ENCODE measurements around the gene PTPN13. TPM values are rescaled to one million over a fixed set of nuclear protein-coding genes. Genes with fewer than 3 reads are reported as not detected.
"Not testable (repeated sequence)": the region's sequence is repeated elsewhere in the genome, so short reads cannot be mapped to it uniquely, and the experiment has no call there.

PTPN13 gene
- total and polyA plus RNA-seq, 4 experiments from 2014 or later, result 1.5 to 11.9 (median 7.7) TPM

DNA sequence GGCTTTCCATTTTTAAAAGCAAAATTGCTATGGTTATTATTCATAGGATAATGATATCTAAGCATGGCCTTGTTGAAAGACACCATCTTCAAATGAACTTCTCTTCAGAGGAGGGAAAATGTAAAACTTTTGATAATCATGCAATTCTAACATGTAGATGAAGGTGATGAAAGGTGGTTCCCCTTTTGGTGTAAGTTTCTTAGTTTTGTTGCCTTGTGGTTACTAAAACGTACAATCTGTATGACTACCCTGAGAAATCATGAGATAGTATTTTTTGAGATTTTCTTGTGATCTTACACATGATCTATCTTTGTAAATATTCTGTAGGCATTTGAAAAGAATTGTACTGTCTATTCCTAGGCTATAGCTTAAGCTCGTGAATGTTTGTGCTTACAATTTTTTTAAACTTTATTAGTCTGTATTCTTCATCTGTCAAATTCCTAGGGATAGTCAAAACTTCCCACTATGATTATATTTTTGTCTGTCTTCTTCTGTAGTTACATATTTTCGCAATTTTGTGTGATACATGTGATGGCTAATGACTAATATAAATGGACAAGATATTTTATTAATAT, 47.5 kb downstream of the PTPN13 start:
- Histone ChIP-seq H3K27ac (ENCODE audit: low read depth, low read length) (no peak overlapping the region), H3K27me3 (ENCODE audit: insufficient read depth, low read length) (no peaks in the 10 kb centered on the region), H3K9me3 (ENCODE audit: control insufficient read depth in 1 of 2, low read length in 2 of 2) (no peaks in the 10 kb centered on the region), H3K4me1 (ENCODE audit: insufficient read depth, low read length) (no peaks in the 10 kb centered on the region), H3K4me3 (ENCODE audit: low read length in 2 of 2) (no peak overlapping the region), H3K36me3 (ENCODE audit: insufficient read depth, low read length) (no peaks in the 10 kb centered on the region)
- H3K27me3 Mint-ChIP-seq, result no peaks in the 10 kb centered on the region
- POLR2A ChIA-PET (ENCODE audit: partially characterized antibody), result interaction anchor here (0.6 kb wide), 1 partner anchor 13 kb away, joined by 3 read pairs; no protein-coding TSS in a partner anchor
- peaks cover 0 to 12% of the 10 kb centered on the region in 2 donors for H3K36me3 Mint-ChIP-seq
- CTCF ChIA-PET (ENCODE audit: partially characterized antibody), result interaction anchor here (1.4 kb wide), 1 partner anchor 253 kb away, joined by 3 read pairs; no protein-coding TSS in a partner anchor
- peaks cover 0 to 6% (median under 1%) of the 10 kb centered on the region in 8 donors for H3K9me3 Mint-ChIP-seq
- no peak overlapping the region for H3K4me3 Mint-ChIP-seq
- H3K27ac Mint-ChIP-seq, result peak overlapping the region in 1 of 7 donors; percentile 11
- H3K4me1 Mint-ChIP-seq, result no peaks in the 10 kb centered on the region
- DNase-seq, result no peak
- intact Hi-C loops (cut with micrococcal nuclease), result no loop called here

DNA sequence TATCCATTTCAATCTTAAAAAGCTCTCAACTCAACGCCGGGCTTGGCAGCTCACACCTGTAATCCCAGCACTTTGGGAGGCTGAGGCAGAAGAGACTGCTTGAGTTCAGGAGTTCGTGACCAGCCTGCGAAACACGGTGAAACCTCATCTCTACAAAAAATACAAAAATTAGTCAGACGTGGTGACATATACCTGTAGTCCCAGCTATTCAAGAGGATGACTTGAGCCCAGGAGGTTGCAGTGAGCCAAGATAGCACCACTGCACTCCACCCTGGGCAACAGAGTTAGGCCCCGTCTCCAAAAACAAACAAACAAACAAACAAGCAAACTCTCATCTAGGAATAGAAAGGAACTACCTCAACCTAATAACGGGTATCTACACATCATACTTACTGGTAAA, 50.8 kb downstream of the PTPN13 start:
- peaks cover 2 to 25% of the 10 kb centered on the region in 2 donors for H3K36me3 Mint-ChIP-seq
- peaks cover 2 to 11% (median 3%) of the 10 kb centered on the region in 8 donors for H3K9me3 Mint-ChIP-seq
- no peaks in the 10 kb centered on the region for H3K27me3 ChIP-seq (ENCODE audit: insufficient read depth, low read length)
- CTCF ChIA-PET (ENCODE audit: partially characterized antibody), result no interaction called here
- no peaks in the 10 kb centered on the region for H3K9me3 ChIP-seq (ENCODE audit: control insufficient read depth in 1 of 2, low read length in 2 of 2)
- H3K4me1 Mint-ChIP-seq, result no peaks in the 10 kb centered on the region
- intact Hi-C loops (cut with micrococcal nuclease), result no loop called here
- no peaks in the 10 kb centered on the region for H3K4me1 ChIP-seq (ENCODE audit: insufficient read depth, low read length)
- no peak overlapping the region for H3K4me3 ChIP-seq (ENCODE audit: low read length in 2 of 2)
- no peak overlapping the region for H3K4me3 Mint-ChIP-seq
- no peak overlapping the region for H3K27ac Mint-ChIP-seq
- DNase-seq, result no peak
- H3K36me3 ChIP-seq (ENCODE audit: insufficient read depth, low read length), result no peaks in the 10 kb centered on the region
- H3K27me3 Mint-ChIP-seq, result no peaks in the 10 kb centered on the region
- POLR2A ChIA-PET (ENCODE audit: partially characterized antibody), result interaction anchor here (0.7 kb wide), 1 partner anchor 51 kb away, joined by 4 read pairs; the partner anchor contains the start of gene PTPN13
- no peak overlapping the region for H3K27ac ChIP-seq (ENCODE audit: low read depth, low read length)

DNA sequence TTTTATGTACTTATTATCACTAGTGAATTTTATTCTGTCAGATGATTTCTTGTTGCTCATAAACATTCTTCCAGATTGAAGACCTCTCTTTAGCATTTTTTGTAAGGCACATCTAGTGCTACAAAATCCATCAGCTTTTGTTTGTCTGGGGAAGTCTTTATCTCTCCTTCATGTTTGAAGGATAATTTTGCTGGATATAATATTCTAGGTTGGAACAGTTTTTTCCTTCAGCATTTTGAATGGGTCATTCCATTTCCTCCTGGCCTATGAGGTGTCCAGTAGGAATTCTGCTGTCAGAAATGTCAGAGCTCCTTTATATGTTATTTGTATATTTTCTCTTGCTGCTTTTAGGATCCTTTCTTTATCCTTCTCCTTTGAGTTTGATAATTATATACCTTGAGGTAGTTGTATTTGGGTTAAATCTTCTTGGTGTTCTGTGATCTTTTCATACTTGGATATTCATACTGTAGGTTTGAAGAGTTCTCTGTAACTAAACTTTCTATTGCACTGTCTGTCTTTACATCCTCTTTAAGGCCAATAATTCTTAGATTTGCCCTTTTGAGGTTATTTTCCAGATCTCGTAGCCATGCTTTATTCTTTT, 58.3 kb downstream of the PTPN13 start:
- ChIA-PET POLR2A (ENCODE audit: partially characterized antibody) (no interaction called here), CTCF (ENCODE audit: partially characterized antibody) (no interaction called here)
- Histone ChIP-seq H3K36me3 (ENCODE audit: insufficient read depth, low read length) (no peaks in the 10 kb centered on the region), H3K9me3 (ENCODE audit: control insufficient read depth in 1 of 2, low read length in 2 of 2) (peaks cover 0 to 3% of the 10 kb centered on the region in 2 donors), H3K27me3 (ENCODE audit: insufficient read depth, low read length) (no peaks in the 10 kb centered on the region), H3K27ac (ENCODE audit: low read depth, low read length) (no peak overlapping the region), H3K4me3 (ENCODE audit: low read length in 2 of 2) (no peak overlapping the region), H3K4me1 (ENCODE audit: insufficient read depth, low read length) (no peaks in the 10 kb centered on the region)
- Mint-ChIP-seq H3K27ac (no peak overlapping the region), H3K27me3 (no peaks in the 10 kb centered on the region), H3K9me3 (peaks cover 4 to 61% (median 43%) of the 10 kb centered on the region in 8 donors), H3K36me3 (peaks cover 11 to 40% of the 10 kb centered on the region in 2 donors), H3K4me3 (no peak overlapping the region), H3K4me1 (peaks cover 0 to under 1% (median 0%) of the 10 kb centered on the region in 4 donors)
- intact Hi-C loops (cut with micrococcal nuclease), result no loop called here
- DNase-seq, result no peak

GRCh38 chr4:86653237-86653865, 59.2 kb downstream of the PTPN13 start:
- Mint-ChIP-seq H3K36me3 (peaks cover 11 to 42% of the 10 kb centered on the region in 2 donors), H3K9me3 (peaks cover 2 to 63% (median 45%) of the 10 kb centered on the region in 8 donors), H3K27ac (no peak overlapping the region), H3K27me3 (no peaks in the 10 kb centered on the region), H3K4me3 (no peak overlapping the region), H3K4me1 (peaks cover 0 to 5% (median 1%) of the 10 kb centered on the region in 4 donors)
- ChIA-PET CTCF (ENCODE audit: partially characterized antibody) (no interaction called here), POLR2A (ENCODE audit: partially characterized antibody) (no interaction called here)
- H3K27ac ChIP-seq (ENCODE audit: low read depth, low read length), result no peak overlapping the region
- peaks cover 0 to 3% of the 10 kb centered on the region in 2 donors for H3K9me3 ChIP-seq (ENCODE audit: control insufficient read depth in 1 of 2, low read length in 2 of 2)
- no peak overlapping the region for H3K4me3 ChIP-seq (ENCODE audit: low read length in 2 of 2)
- H3K36me3 ChIP-seq (ENCODE audit: insufficient read depth, low read length), result no peaks in the 10 kb centered on the region
- no peaks in the 10 kb centered on the region for H3K27me3 ChIP-seq (ENCODE audit: insufficient read depth, low read length)
- DNase-seq, result no peak
- H3K4me1 ChIP-seq (ENCODE audit: insufficient read depth, low read length), result no peaks in the 10 kb centered on the region
- intact Hi-C loops (cut with micrococcal nuclease), result no loop called here

GRCh38 chr4:86656781-86657180, 62.7 kb downstream of the PTPN13 start:
- H3K4me3 Mint-ChIP-seq; H3K27me3 ChIP-seq (ENCODE audit: insufficient read depth, low read length); CTCF ChIA-PET (ENCODE audit: partially characterized antibody); H3K36me3 ChIP-seq (ENCODE audit: insufficient read depth, low read length); H3K27ac ChIP-seq (ENCODE audit: low read depth, low read length); H3K27me3 Mint-ChIP-seq; intact Hi-C loops (cut with micrococcal nuclease); H3K4me1 Mint-ChIP-seq; DNase-seq; H3K4me3 ChIP-seq (ENCODE audit: low read length in 2 of 2); H3K4me1 ChIP-seq (ENCODE audit: insufficient read depth, low read length); POLR2A ChIA-PET (ENCODE audit: partially characterized antibody); H3K9me3 ChIP-seq (ENCODE audit: control insufficient read depth in 1 of 2, low read length in 2 of 2): not testable (repeated sequence)
- peak overlapping the region in 1 of 7 donors; percentile 19 for H3K27ac Mint-ChIP-seq
- peaks cover 0 to 40% (median 27%) of the 10 kb centered on the region in 8 donors for H3K9me3 Mint-ChIP-seq
- peaks cover 5 to 24% of the 10 kb centered on the region in 2 donors for H3K36me3 Mint-ChIP-seq

DNA sequence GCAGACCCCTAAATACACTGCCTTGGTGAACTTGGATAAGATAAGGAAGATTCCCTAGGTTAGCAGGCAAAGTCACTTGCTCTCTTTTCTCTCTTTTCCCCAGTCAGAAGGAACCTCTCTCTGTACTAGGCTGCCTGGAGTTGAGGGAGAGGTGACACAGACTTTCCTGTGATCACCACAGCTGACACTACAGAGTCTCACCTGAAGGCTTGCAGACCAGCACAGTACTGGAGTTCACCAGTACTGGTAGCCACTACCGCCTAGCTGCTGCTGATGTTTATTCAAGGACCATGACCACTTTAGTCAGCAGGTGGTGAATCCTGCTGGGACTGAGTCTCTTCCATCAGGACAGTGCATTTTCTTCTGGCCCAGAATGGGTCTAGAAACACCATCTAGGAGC, 63.3 kb downstream of the PTPN13 start:
- H3K9me3 ChIP-seq (ENCODE audit: control insufficient read depth in 1 of 2, low read length in 2 of 2), result peaks cover 0 to 3% of the 10 kb centered on the region in 2 donors
- no peak overlapping the region for H3K27ac ChIP-seq (ENCODE audit: low read depth, low read length)
- no peak for DNase-seq
- ChIA-PET CTCF (ENCODE audit: partially characterized antibody) (no interaction called here), POLR2A (ENCODE audit: partially characterized antibody) (no interaction called here)
- no peaks in the 10 kb centered on the region for H3K27me3 ChIP-seq (ENCODE audit: insufficient read depth, low read length)
- no peak overlapping the region for H3K4me3 Mint-ChIP-seq
- H3K27ac Mint-ChIP-seq, result no peak overlapping the region
- H3K36me3 Mint-ChIP-seq, result peaks cover 5 to 22% of the 10 kb centered on the region in 2 donors
- intact Hi-C loops (cut with micrococcal nuclease), result no loop called here
- no peaks in the 10 kb centered on the region for H3K36me3 ChIP-seq (ENCODE audit: insufficient read depth, low read length)
- no peaks in the 10 kb centered on the region for H3K27me3 Mint-ChIP-seq
- peaks cover 0 to 35% (median 23%) of the 10 kb centered on the region in 8 donors for H3K9me3 Mint-ChIP-seq
- no peaks in the 10 kb centered on the region for H3K4me1 ChIP-seq (ENCODE audit: insufficient read depth, low read length)
- no peak overlapping the region for H3K4me3 ChIP-seq (ENCODE audit: low read length in 2 of 2)
- peaks cover 0 to 5% (median 1%) of the 10 kb centered on the region in 4 donors for H3K4me1 Mint-ChIP-seq

GRCh38 chr4:86657910-86658309, 63.8 kb downstream of the PTPN13 start:
- no peak for DNase-seq
- CTCF ChIA-PET (ENCODE audit: partially characterized antibody), result no interaction called here
- Mint-ChIP-seq H3K27ac (no peak overlapping the region), H3K27me3 (no peaks in the 10 kb centered on the region), H3K4me3 (peak overlapping the region in 1 of 8 donors; percentile 6), H3K36me3 (peaks cover 2 to 17% of the 10 kb centered on the region in 2 donors), H3K4me1 (peaks cover 0 to 5% (median 1%) of the 10 kb centered on the region in 4 donors), H3K9me3 (peaks cover 0 to 30% (median 18%) of the 10 kb centered on the region in 8 donors)
- no peak overlapping the region for H3K27ac ChIP-seq (ENCODE audit: low read depth, low read length)
- intact Hi-C loops (cut with micrococcal nuclease), result no loop called here
- no peaks in the 10 kb centered on the region for H3K4me1 ChIP-seq (ENCODE audit: insufficient read depth, low read length)
- H3K27me3 ChIP-seq (ENCODE audit: insufficient read depth, low read length), result no peaks in the 10 kb centered on the region
- H3K4me3 ChIP-seq (ENCODE audit: low read length in 2 of 2), result no peak overlapping the region
- peaks cover 0 to 3% of the 10 kb centered on the region in 2 donors for H3K9me3 ChIP-seq (ENCODE audit: control insufficient read depth in 1 of 2, low read length in 2 of 2)
- POLR2A ChIA-PET (ENCODE audit: partially characterized antibody), result no interaction called here
- H3K36me3 ChIP-seq (ENCODE audit: insufficient read depth, low read length), result no peaks in the 10 kb centered on the region
